HG02884 (cell line): ENCODE data around the gene PPP2R1B.
A peak's percentile ranks its signal among the peaks of the same experiment; 100 is the strongest.

Experiments used
- ATAC-seq: cut with Tn5 transposase; IDR thresholded peaks from one replicate; pipeline ENCODE4 v1.9.1; 2021; ENCODE audit warnings: mild to moderate bottlenecking, moderate library complexity; ENCODE audit not compliant: unreplicated experiment

Gene PPP2R1B

GRCh38 chr11:111765984-111766833 lies at the start of gene PPP2R1B:
TSS of gene PPP2R1B (minus strand) at chr11:111766389. CDS start at chr11:111766361, 28 bp downstream.
- peak; percentile 77 for ATAC-seq

GRCh38 chr11:111815489-111815888 lies 49.3 kb upstream of the PPP2R1B start:
- ATAC-seq: no peak

- ATAC-seq: no peak
These were observed 48.5 kb upstream of the PPP2R1B start for GRCh38 chr11:111814557-111815320.

- ATAC-seq: no peak
These were observed 47.9 kb upstream of the PPP2R1B start for GRCh38 chr11:111814106-111814505.

GRCh38 chr11:111812211-111812610 lies 46.0 kb upstream of the PPP2R1B start:
- no peak for ATAC-seq

- no peak for ATAC-seq
These were observed 45.3 kb upstream of the PPP2R1B start for GRCh38 chr11:111811445-111811844.

GRCh38 chr11:111808834-111809233 lies 42.6 kb upstream of the PPP2R1B start:
- ATAC-seq: no peak

- ATAC-seq: no peak
These were observed 41.9 kb upstream of the PPP2R1B start for GRCh38 chr11:111808063-111808588.

- no peak for ATAC-seq
These were observed 40.9 kb upstream of the PPP2R1B start for GRCh38 chr11:111807076-111807475.

- no peak for ATAC-seq
These were observed 34.9 kb upstream of the PPP2R1B start for GRCh38 chr11:111801135-111801534.

GRCh38 chr11:111798279-111798678 lies 32.1 kb upstream of the PPP2R1B start:
- ATAC-seq: no peak

GRCh38 chr11:111797145-111797581 lies 31.0 kb upstream of the PPP2R1B start:
- ATAC-seq: no peak

- no peak for ATAC-seq
These were observed 30.5 kb upstream of the PPP2R1B start for GRCh38 chr11:111796696-111797095.

GRCh38 chr11:111795334-111795985 lies 29.3 kb upstream of the PPP2R1B start:
- ATAC-seq: no peak

- ATAC-seq: no peak
These were observed 27.7 kb upstream of the PPP2R1B start for GRCh38 chr11:111793863-111794262.

- no peak for ATAC-seq
These were observed 26.8 kb upstream of the PPP2R1B start for GRCh38 chr11:111792955-111793500.

GRCh38 chr11:111792314-111792713 lies 26.1 kb upstream of the PPP2R1B start:
- ATAC-seq: no peak

- ATAC-seq: no peak
These were observed 22.3 kb upstream of the PPP2R1B start for GRCh38 chr11:111788464-111788863.

GRCh38 chr11:111788051-111788450 lies 21.9 kb upstream of the PPP2R1B start:
- no peak for ATAC-seq

- no peak for ATAC-seq
These were observed 19.8 kb upstream of the PPP2R1B start for GRCh38 chr11:111785886-111786412.

GRCh38 chr11:111785076-111785475 lies 18.9 kb upstream of the PPP2R1B start:
- ATAC-seq: no peak
